Cerebellar cortex (tissue), 1 donor: Measurements from ENCODE around the gene CAMK1G.
A peak's percentile ranks its signal among the peaks of the same experiment; 100 is the strongest.

ENCODE experiments used
- DNase-seq: peaks from one replicate; pipeline ENCODE4 v3.0.0-alpha.2; 2015; ENCODE audit warnings: low spot score

Gene CAMK1G

DNA sequence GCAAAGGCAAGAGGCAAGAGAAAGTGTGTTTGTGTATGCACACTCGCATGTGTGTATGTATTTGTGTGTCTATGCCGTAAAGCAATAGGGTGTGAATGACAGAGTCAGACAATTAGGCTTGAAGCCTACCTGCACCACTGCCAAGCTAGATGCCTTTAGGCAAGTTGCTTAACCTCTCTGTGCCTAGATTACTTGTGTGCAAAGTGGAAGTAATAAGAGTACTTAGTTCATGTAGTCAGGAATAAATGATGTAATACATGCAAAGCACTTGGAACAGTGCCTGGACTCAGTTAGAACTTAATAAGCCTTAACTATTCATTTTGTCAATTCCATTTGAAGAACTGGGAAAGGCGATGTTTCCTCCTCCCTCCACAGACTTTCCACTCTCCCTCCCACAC, 37.0 kb downstream of the CAMK1G start:
- DNase-seq: no peak

GRCh38 chr1:209621286-209621685, 37.8 kb downstream of the CAMK1G start:
- DNase-seq: no peak

DNA sequence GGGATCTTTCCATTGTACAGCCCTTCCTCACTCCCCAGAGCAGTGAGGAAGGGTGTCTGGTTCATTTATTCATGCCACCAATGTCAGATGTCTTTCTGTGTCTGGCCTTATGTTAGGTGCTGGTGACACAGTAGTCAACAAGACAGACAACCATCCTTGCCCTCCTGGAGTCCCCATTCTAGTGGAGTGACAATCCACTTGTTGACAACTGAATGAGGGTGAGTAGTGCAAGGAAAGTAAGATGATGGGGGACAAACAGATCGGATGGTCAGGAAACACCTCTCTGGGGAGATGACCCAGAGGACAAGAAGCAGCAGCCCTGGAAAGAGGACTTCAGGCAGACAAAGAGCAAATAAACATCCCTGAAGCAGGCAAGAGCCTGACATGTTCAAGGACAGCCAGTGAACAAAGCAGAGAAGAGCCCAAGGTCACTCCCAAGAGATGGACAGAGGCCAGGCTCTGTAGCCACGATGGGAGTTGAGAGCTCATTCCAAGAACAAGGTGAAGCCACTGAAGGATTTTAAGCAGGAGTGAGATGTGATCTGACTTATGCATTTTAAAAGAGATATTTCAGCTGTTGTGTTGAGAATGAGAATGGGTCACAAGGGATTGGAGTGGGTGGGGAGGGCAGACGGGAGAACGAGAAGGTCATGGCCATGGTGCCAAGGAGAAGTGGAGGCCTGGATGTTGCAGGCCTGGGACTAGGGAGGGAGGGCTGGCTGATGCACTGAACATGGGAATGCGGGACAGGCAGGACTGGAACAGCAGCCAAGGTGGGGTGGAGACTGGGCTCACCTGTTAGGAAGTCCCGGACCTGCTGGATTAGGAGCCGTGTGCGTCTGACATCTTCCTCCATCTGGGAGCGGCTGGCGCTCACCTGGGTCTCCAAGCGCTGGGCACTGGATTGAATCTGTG, 38.5 kb downstream of the CAMK1G start:
- no peak for DNase-seq

- peak; percentile 50 for DNase-seq
Measured at GRCh38 chr1:209622841-209623829, 39.6 kb downstream of the CAMK1G start.

- no peak for DNase-seq
Measured at GRCh38 chr1:209624558-209625549, 41.3 kb downstream of the CAMK1G start.

- DNase-seq: no peak
Measured at GRCh38 chr1:209625791-209626285, 42.3 kb downstream of the CAMK1G start.

DNA sequence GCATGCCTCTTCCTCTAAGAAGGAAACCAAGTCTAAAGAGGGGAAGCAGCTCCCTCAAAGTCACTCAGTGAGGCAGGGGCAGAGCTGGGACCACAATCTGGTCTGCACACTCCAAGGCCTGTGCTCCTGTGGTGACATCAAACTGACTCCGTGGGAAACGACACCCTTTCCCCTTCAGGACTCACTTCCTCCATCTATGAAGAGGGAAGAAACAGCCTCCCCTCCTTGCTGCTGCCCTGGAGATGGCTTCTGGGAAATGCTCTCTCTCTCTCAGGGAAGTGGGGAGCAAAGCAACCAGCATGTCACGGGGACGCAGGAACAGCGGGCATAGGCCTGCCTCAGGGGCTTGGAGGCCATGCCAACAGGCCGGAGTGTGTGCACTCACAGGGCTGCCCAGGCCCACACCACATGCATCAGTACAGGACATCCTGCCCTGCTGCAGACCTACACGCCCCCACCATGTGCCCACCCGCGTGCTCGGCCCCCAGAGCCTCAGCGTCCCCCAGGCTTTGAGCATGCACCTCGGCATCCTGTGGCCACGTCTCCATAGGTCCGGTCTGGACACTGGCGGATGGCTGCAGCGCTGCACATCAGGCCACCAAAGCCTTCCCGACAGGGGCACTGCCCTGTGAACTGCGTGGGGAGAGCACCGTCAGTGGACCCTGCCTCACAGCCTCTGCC, 43.0 kb downstream of the CAMK1G start:
- DNase-seq: no peak

GRCh38 chr1:209627027-209627731, 43.7 kb downstream of the CAMK1G start:
- DNase-seq: peak; percentile 50

DNA sequence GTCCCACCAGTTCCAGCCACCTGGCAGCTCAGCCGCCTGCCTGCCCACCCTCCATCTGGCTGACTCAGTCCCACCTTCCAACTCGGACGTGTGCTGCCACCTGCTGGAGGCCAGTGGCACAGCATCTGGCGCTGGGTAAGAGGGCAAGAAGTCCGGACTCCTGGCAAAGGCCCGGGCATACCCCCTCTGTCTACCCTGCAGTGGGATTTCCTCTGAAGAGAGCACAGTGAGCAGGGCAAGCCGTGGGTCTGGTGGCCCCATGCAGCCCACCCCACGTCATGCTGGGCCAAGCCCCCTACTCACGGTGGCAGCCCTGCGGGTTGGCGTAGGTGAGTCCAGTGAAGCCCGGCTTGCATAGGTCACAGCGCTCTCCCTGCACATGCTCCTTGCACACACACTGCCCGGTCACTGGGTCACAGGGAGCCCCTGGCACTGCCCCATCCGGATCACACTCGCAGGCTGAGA, 44.2 kb downstream of the CAMK1G start:
- peak; percentile 75 for DNase-seq

DNA sequence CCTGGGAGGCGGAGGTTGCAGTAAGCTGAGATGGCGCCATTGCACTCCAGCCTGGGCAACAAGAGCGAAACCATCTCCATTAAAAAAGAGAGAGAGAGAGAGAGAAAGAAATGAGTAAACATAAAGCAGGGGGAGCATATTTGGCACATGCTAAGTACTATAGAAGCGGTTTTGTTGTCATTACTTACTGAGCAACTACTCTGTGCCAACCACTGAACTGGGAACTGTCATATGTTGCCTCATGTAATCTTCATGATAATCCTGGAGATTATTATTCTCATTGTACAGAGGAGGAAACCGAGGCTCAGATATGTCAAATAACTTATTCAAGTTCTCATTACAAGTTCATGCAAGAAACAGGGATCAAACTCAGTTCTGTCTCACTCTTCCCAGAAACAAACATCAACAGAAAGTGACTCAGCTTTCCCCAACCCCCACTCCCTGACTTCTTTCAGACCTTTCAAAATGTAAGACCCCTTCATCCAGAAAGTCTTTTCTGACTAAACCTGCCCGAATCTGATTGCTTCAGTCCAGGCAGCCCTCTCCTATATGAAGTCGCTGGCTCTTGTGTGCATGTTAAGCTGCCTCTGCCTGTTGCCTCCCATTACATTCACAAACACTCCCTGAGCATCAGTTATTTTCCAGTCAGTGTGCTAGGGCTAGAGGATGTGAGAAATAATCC, 45.2 kb downstream of the CAMK1G start:
- no peak for DNase-seq

DNA sequence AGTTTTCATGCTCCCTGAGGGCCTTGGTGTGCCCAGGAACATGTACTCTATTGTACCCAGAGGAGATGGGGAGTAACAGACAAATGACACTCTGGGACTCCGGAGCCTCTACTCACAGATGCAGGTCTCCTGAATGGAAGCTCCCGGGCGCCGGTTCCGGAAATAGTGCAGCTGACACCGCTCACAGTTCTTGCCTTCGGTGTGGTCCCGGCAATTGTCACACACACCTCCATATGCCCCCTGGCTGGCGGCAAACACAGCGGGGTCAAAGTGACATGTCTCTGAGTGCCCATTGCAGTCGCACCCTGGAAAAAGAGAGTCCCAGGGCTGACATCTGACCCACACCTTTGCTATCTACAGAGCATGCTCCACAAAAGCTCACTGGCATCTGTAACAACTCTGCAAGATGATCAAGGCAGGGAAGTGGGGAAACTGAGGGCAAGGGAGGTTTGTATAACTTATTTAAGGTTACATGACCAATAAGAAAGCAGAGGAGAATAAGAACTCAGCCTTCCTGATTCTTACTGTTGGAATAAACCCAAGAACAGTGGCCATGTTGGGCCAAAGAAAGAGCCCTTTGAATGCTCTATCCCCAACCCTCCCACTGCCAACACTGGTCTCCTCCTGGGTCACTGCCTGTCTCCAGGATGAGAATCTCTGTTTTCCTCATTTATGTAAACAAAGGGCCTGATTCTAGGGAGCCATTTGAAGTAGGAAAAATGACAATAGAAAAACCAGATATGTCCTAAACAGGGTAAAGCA, 46.3 kb downstream of the CAMK1G start:
- no peak for DNase-seq

GRCh38 chr1:209630383-209631225, 47.1 kb downstream of the CAMK1G start:
- no peak for DNase-seq

DNA sequence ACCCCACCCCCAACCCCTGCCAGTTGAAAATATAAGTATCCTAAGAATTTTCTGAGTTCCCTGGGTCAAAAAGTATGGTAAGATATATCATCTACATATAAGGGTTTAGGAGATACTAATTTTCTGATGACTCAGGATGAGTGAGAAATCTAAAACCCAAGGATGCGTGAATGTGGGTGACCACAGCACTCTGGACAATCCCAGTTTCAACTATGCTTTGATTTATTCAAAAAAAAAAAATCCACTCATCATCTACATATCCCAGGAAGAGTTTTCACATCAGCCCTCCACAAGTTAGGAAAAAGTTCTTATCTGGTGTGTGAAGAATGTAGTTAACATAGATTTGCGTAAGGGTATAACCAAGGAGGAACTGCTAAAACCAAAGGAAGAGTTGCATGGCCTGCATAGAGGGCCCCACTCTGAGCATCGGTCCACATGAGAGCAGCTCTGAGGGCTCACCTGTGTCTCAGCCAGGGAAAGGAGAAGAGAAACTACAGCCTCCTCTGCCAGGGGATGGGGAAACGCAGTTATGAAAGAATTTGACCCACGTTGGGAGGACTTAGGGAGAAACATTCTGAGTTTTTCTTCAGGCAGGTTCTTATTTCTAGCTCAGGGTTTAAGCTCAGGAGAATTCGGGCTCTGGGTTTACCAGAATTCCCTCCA, 50.0 kb downstream of the CAMK1G start:
- no peak for DNase-seq

DNA sequence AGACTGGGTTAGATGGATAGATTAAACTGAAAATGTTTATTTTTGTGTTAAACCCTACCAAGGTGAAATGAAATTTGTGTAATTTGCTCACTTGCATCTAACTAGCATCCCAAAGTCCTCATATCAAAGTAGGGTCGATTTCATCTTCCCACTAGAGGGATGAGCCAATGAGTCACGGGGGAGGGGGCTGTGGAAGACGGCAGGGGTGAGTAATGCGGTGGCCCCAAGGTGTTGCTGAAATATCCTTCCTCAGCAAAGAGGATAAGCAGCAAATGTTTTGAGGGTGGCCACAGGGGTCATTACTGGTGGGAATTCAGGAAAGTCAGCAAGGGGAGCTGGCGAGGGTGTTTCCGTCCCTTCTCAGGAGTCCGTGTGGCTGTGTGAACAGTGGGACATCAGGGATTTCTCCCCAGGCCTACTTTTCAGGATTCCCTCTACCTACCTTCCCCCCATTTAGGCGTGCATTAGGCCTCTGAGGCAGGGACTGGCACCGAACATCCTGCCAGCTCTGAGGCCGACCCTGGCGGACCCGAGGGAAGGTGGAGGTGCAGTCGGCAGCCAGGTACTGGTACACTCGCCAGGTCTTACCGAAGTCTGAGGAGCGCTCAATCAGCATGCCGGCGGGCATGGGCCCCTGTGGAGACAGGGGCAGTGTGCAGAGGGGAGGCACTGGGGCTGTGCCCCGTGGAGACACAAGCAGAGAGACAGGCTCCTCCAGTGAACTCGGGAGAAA, 50.7 kb downstream of the CAMK1G start:
- DNase-seq: no peak

GRCh38 chr1:209635850-209636249, 52.3 kb downstream of the CAMK1G start:
- DNase-seq: no peak

DNA sequence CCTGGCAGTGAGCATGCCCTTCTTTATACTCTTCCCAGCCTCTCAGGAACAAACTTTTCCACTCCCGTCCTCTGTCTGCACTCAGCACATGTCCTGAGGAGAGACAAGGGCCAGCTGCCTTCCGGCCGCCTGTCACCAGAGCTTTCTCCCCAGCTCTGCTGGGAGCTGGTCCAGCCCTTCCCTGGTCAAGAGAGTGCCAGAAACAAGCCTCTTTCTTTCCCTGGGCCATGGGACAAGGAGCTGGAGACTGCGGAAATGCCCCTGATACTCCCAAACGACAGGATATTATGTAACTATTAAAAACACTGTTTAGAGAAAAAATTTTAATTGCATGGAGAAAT, 58.3 kb downstream of the CAMK1G start:
- peak; percentile 30 for DNase-seq
